Measurements from ENCODE around the gene CACNA1H. TPM values are rescaled to one million over a fixed set of nuclear protein-coding genes. Genes with fewer than 3 reads are reported as not detected.

CACNA1H gene
- total RNA-seq = 3.7 and 36.5 TPM in 2 replicates

GRCh38 chr16:1152651-1153259 lies at the start of gene CACNA1H:
CACNA1H (plus strand) TSS chr16:1153106; CDS start chr16:1153738, 632 bp downstream.

DNA sequence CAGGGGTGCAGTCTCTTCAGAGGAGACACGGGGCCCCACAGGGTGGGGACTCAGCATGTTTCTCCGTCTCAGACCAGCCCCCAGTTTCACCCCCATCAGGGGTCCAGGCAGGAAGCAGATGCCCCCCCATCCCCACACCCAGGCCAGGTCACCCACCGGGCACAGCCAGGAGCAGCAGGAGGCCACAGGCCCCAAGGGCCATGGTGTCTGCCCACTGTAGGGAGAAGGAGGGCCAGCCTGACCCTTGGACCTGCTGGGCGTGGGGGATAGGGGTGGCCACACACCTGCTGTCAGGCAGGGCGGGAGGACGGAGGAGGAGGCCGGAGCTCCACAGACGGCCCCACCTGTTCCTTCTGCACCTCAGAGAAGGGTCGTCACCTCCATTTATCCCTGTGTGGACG lies 72.1 kb downstream of the CACNA1H start, which contains the start of gene TPSG1:
TPSG1 (minus strand) TSS at position 218 of the 401 bp plus-strand sequence; CDS start at position 202, 16 bp downstream.

GRCh38 chr16:1230084-1230470 lies 77.2 kb downstream of the CACNA1H start, which contains the start of gene TPSB2:
TPSB2 (minus strand) TSS chr16:1230184; CDS start chr16:1229951, 233 bp downstream.

DNA sequence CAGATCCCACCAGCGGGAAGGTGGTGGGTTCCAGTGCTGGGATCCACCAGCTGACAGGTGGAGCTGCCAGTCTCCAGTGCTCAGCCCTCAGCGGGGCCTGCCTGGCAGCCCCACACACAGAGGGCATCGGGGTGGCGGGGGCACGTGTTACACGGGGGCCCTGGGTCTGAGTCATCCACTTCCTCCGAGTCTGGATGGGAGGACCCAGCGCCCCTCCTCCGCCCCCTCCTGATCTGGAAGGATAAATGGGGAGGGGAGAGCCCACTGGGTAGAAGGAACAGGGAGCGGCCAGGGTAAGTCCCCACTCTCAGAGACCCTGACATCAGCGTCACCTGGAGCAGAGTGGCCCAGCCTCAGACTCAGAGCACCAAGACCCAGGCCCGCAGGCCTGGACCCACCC lies 87.5 kb downstream of the CACNA1H start, which contains the start of gene TPSAB1:
TPSAB1 (plus strand) TSS at position 270 of the 400 bp plus-strand sequence. CDS start 234 bp downstream, outside the sequence.

DNA sequence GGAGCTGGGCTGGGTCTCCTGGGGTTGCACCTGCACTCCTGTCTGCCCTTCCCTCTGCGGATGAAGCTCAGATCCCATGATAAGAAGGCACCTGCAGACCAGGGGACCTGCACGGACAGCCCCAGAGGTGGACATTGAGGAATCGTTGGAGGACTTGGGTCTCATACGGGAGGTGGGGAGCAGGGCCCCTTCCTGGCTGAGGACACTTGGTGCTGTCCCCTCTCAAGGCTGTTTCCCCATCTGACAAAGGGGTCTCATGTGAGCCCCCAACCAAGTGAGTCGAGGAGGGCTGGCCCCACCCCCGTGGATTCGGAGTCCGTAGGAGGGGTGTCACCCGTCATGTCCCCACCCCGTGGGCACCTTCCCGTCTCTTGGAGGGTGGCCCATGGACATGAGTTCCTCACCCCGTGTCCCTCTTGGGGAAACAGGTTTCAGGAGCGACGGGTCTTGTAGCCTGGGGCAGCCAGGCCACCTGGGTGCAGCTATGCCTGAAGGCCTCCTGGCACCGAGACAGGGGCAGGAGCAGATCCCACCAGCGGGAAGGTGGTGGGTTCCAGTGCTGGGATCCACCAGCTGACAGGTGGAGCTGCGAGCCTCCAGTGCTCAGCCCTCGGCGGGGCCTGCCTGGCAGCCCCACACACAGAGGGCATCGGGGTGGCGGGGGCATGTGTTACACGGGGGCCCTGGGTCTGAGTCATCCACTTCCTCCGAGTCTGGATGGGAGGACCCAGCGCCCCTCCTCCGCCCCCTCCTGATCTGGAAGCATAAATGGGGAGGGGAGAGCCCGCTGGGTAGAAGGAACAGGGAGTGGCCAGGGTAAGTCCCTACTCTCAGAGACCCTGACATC lies 102.6 kb downstream of the CACNA1H start, which contains the start of gene TPSD1:
TPSD1 (plus strand) TSS at position 794 of the 847 bp plus-strand sequence. CDS start 212 bp downstream, outside the sequence.

Other genes starting within 250 kb of the CACNA1H start
- gene LMF1, start 182.1 kb upstream of the CACNA1H start, total RNA-seq = 6.5 and 31.8 TPM in 2 replicates
- 0.51 TPM in 1 of 2 replicates, not detected in the other for gene SOX8, start 171.3 kb upstream of the CACNA1H start, total RNA-seq
- not detected in 2 replicates for gene SSTR5, start 80.4 kb upstream of the CACNA1H start, total RNA-seq
- not detected in 2 replicates for gene C1QTNF8, start 56.9 kb upstream of the CACNA1H start, total RNA-seq
- gene TPSG1, start 72.2 kb downstream of the CACNA1H start, total RNA-seq = not detected in 2 replicates
- not detected in 2 replicates for gene TPSB2, start 77.1 kb downstream of the CACNA1H start, total RNA-seq
- gene TPSAB1, start 87.6 kb downstream of the CACNA1H start, total RNA-seq = not detected in 2 replicates
- not detected in 2 replicates for gene TPSD1, start 103.0 kb downstream of the CACNA1H start, total RNA-seq
- 76.8 and 145 TPM in 2 replicates for gene UBE2I, start 156.5 kb downstream of the CACNA1H start, total RNA-seq
- 1.5 and 1.6 TPM in 2 replicates for gene BAIAP3, start 180.5 kb downstream of the CACNA1H start, total RNA-seq
- gene TSR3, start 198.8 kb downstream of the CACNA1H start, total RNA-seq = 68.2 and 103 TPM in 2 replicates
- gene GNPTG, start 198.8 kb downstream of the CACNA1H start, total RNA-seq = 36.2 and 92.5 TPM in 2 replicates